GM23248 (cell line): ENCODE results near the gene ETS1. TPM values are rescaled to one million over a fixed set of nuclear protein-coding genes. Genes with fewer than 3 reads are reported as not detected.

ENCODE experiments used
- DNase-seq: peaks from one replicate; pipeline ENCODE4 v3.0.0-alpha.2; 2015
- H2AFZ ChIP-seq: fragments of 200-600 bp; sonication (generic); 2 replicates; pipeline ENCODE4 v1.6.1; 2016; ENCODE audit warnings: antibody characterized with exemption
- H3F3A ChIP-seq: fragments of 200-600 bp; sonication (generic); 2 replicates; pipeline ENCODE4 v1.6.1; 2016; ENCODE audit warnings: mild to moderate bottlenecking, antibody characterized with exemption, mixed run types; ENCODE audit not compliant: insufficient read depth
- H3K27ac ChIP-seq: fragments of 200-600 bp; sonication (generic); 2 replicates; pipeline ENCODE4 v1.5.1; 2016; ENCODE audit warnings: mild to moderate bottlenecking
- H3K27me3 ChIP-seq: fragments of 200-600 bp; sonication (generic); replicated peaks from 2 replicates; pipeline ENCODE4 v1.6.1; 2016; ENCODE audit warnings: mild to moderate bottlenecking; ENCODE audit not compliant: insufficient read depth
- H3K36me3 ChIP-seq: fragments of 200-600 bp; sonication (generic); 2 replicates; pipeline ENCODE4 v1.6.1; 2016; ENCODE audit warnings: low read depth, mild to moderate bottlenecking
- H3K4me1 ChIP-seq: fragments of 200-600 bp; sonication (generic); 2 replicates; pipeline ENCODE4 v1.6.1; 2016; ENCODE audit warnings: mild to moderate bottlenecking; ENCODE audit not compliant: insufficient read depth
- H3K4me2 ChIP-seq: fragments of 200-600 bp; sonication (generic); one replicate; pipeline ENCODE4 v1.6.1; 2016; ENCODE audit warnings: mild to moderate bottlenecking; ENCODE audit not compliant: unreplicated experiment
- H3K4me3 ChIP-seq: fragments of 200-600 bp; sonication (generic); 2 replicates; pipeline ENCODE4 v1.5.1; 2016; ENCODE audit warnings: mild to moderate bottlenecking
- H3K79me2 ChIP-seq: fragments of 200-600 bp; sonication (generic); 2 replicates; pipeline ENCODE4 v1.6.1; 2016; ENCODE audit warnings: mild to moderate bottlenecking; ENCODE audit not compliant: insufficient read depth
- H3K9ac ChIP-seq: fragments of 200-600 bp; sonication (generic); 2 replicates; pipeline ENCODE4 v1.6.1; 2016; ENCODE audit warnings: mild to moderate bottlenecking
- H3K9me2 ChIP-seq: fragments of 200-600 bp; sonication (generic); 2 replicates; pipeline ENCODE4 v1.6.1; 2016; ENCODE audit warnings: mixed run types, mild to moderate bottlenecking, moderate library complexity; ENCODE audit not compliant: insufficient read depth
- H3K9me3 ChIP-seq: fragments of 200-600 bp; sonication (generic); one replicate; pipeline ENCODE4 v1.6.1; 2017; ENCODE audit warnings: low read depth
- H4K20me1 ChIP-seq: fragments of 200-600 bp; sonication (generic); 2 replicates; pipeline ENCODE4 v1.6.0; 2016; ENCODE audit not compliant: insufficient read depth
- EZH2 ChIP-seq: fragments of 200-600 bp; sonication (generic); IDR thresholded peaks from 2 replicates; pipeline ENCODE4 v1.6.1; 2018; ENCODE audit warnings: antibody characterized with exemption, mild to moderate bottlenecking; ENCODE audit not compliant: insufficient read depth, poor library complexity, severe bottlenecking
- EZH2phosphoT487 ChIP-seq: fragments of 200-600 bp; sonication (generic); IDR thresholded peaks from 2 replicates; pipeline ENCODE4 v1.6.1; 2018; ENCODE audit warnings: antibody characterized with exemption, moderate library complexity, mild to moderate bottlenecking, low read depth; ENCODE audit not compliant: insufficient read depth
- WGBS, 2 experiments: methylation state at CpG; one replicate each; pipeline ENCODE4 v1.1.6; 2015 to 2017; ENCODE audit warnings: low lambda C conversion rate in 2 of 2, low coverage in 1 of 2; ENCODE audit errors: missing lambda C conversion rate in 2 of 2; 5-methylcytosine and 5-hydroxymethylcytosine counted together
- in situ Hi-C: fragments of 300-500 bp; cut with MboI; formaldehyde crosslinking; loops from 2 replicates; pipeline ENCODE4 v1.15.0; 2020
- polyA plus RNA-seq: library from polyadenylated mRNA; unstranded; fragments of >200 nt; fragmentation: Nextera tagmentation; extraction: Ambion mirVana; gene quantifications from 2 replicates; pipeline ENCODE4 v1.2.1, GENCODE V29; 2016
- total RNA-seq: library from RNA; depleted of rRNA; stranded (reverse); fragments of >200 nt; shearing (Covaris generic); gene quantifications from 2 replicates; pipeline ENCODE4 v1.2.3, GENCODE V29; 2014

The ETS1 gene
- total and polyA plus RNA-seq, 2 experiments from 2014 or later: 19.9 to 61.0 TPM

GRCh38 chr11:128536506-128536905 lies 50.9 kb downstream of the ETS1 start:
- no peaks in the 10 kb centered on the region for H3K4me1 ChIP-seq
- H3K4me3 ChIP-seq: no peak overlapping the region
- H3K9me2 ChIP-seq: no peaks in the 10 kb centered on the region
- no peak overlapping the region for H3K9ac ChIP-seq
- no peaks in the 10 kb centered on the region for H3K36me3 ChIP-seq
- H3K4me2 ChIP-seq: no peak overlapping the region
- DNase-seq: no peak
- H4K20me1 ChIP-seq: no peaks in the 10 kb centered on the region
- no peaks in the 10 kb centered on the region for H3F3A ChIP-seq
- no peaks in the 10 kb centered on the region for H3K9me3 ChIP-seq
- no peaks in the 10 kb centered on the region for H3K27me3 ChIP-seq
- H2AFZ ChIP-seq: no peak overlapping the region
- no peak overlapping the region for H3K27ac ChIP-seq
- in situ Hi-C loops: no loop called here
- no peaks in the 10 kb centered on the region for H3K79me2 ChIP-seq
- WGBS, 2 experiments: 95 to 100% methylated on average over 1 of the region's 1 CpG
- TF ChIP-seq EZH2phosphoT487: no peak
- TF ChIP-seq EZH2: no peak

DNA sequence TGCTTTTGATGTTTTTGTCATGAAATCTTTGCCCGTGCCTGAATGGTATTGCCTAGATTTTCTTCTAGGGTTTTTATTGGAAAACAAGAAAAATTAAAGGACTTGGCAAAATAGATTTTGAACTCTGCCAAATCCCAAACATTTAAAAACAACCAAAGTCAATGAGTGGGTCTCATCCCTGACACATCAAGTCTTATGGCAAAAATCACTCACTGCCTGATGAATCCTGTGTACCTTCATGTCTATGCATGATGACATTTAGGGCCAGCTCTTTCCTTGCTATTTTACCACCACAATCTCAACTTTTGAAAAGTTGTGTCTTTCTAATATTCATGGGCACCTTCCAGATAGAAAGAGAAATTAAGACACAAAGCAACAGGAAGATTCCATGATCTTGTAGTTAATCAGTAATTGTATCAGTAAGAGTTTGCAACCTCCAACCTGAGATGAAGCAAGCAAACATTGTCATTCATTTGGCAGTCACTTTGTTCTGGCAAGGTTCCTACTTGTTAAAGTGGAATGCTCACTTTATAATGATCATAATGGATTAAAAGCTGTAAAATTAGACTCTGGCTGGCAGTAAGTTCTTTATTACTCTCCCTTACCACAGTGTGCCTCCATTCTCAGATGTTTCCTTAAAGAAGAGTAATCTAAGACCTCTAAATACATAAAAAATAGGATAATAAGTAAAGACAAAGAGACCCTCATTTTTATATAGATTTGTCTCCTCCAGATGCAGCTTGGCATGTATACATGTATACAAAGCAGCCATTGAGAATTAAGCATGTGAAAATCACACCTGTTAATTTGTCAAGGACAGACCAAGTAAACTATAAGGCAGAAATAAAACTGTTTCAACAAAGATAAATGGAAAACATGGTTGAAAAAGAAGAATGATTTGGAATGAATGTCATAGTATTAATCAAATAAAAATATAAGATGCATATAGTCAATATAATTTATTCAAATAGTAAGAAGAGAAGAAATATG lies 51.6 kb downstream of the ETS1 start:
- TF ChIP-seq EZH2phosphoT487: no peak
- TF ChIP-seq EZH2: no peak
- Histone ChIP-seq H3K9me2 (no peaks in the 10 kb centered on the region), H2AFZ (no peak overlapping the region), H3K27ac (no peak overlapping the region), H3K4me2 (no peak overlapping the region), H4K20me1 (no peaks in the 10 kb centered on the region), H3K9ac (no peak overlapping the region), H3K36me3 (no peaks in the 10 kb centered on the region), H3K9me3 (no peaks in the 10 kb centered on the region), H3K27me3 (no peaks in the 10 kb centered on the region), H3K79me2 (no peaks in the 10 kb centered on the region), H3K4me1 (peaks cover under 1% of the 10 kb centered on the region), H3F3A (peaks cover 7% of the 10 kb centered on the region), H3K4me3 (no peak overlapping the region)
- no peak for DNase-seq
- WGBS, 2 experiments: 50 to 60% methylated on average over 1 of the region's 1 CpG
- in situ Hi-C loops: no loop called here

DNA sequence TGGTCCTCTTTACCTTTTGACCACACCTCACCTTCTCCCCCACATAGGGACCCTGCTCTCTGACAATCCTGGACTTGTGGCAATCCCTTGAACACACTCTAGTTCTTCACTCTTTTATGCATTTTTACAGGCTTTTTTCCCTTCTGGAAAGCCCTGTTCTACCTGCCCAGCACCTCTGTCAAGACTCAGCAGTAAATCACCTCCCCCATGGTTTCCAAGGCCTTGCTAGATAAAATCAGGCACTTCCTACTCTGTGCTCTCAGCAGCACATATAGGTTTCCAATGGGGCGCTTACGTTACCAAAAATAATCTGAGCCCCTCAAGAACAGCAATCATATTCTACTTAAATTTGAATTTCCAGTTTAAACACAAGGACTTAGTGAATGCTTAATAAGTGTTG lies 53.9 kb downstream of the ETS1 start:
- H3K9ac ChIP-seq: no peak overlapping the region
- H3K4me1 ChIP-seq: peaks cover 18% of the 10 kb centered on the region
- no peaks in the 10 kb centered on the region for H3K36me3 ChIP-seq
- H3K27me3 ChIP-seq: no peaks in the 10 kb centered on the region
- H3K27ac ChIP-seq: no peak overlapping the region
- H4K20me1 ChIP-seq: no peaks in the 10 kb centered on the region
- TF ChIP-seq EZH2: no peak
- no peak for TF ChIP-seq EZH2phosphoT487
- in situ Hi-C loops: no loop called here
- no peaks in the 10 kb centered on the region for H3K9me3 ChIP-seq
- no peak overlapping the region for H2AFZ ChIP-seq
- no peak overlapping the region for H3K4me2 ChIP-seq
- no peak overlapping the region for H3K4me3 ChIP-seq
- H3F3A ChIP-seq: peaks cover 24% of the 10 kb centered on the region
- no peaks in the 10 kb centered on the region for H3K9me2 ChIP-seq
- H3K79me2 ChIP-seq: no peaks in the 10 kb centered on the region
- 97 to 98% methylated on average over 2 of the region's 2 CpGs for WGBS, 2 experiments
- no peak for DNase-seq

DNA sequence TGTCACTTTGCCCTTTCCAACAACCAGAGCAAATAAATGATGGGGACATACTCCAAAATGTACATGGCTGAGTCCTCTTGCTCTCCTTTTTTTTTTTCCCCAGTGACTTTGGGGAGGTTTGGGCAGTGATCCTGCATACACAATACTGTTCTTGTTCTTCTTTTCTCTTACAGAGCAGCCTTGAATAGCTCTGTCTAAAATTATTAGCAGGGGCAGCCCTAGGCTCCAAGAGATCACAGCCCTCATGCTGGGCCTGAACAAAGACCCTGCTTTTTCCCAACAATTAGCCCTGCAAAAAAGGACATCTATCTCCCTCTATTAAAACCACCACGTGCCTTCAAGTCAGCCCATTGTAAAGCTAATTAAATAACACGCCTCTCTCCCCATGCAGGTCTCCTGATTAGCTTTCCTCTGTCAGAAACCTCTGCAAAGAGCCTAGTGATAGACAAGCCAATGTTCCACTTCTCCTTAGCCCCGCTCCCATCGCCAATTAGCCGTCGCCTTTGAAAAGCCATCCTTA lies 54.7 kb downstream of the ETS1 start:
- 87 to 89% methylated on average over 6 of the region's 6 CpGs for WGBS, 2 experiments
- Histone ChIP-seq H3K4me1 (peaks cover 18% of the 10 kb centered on the region), H3K9me2 (no peaks in the 10 kb centered on the region), H3F3A (peaks cover 24% of the 10 kb centered on the region), H3K36me3 (no peaks in the 10 kb centered on the region), H3K79me2 (no peaks in the 10 kb centered on the region), H3K27me3 (no peaks in the 10 kb centered on the region), H3K9ac (no peak overlapping the region), H2AFZ (no peak overlapping the region), H3K27ac (no peak overlapping the region), H3K4me3 (no peak overlapping the region), H3K4me2 (no peak overlapping the region), H3K9me3 (no peaks in the 10 kb centered on the region), H4K20me1 (no peaks in the 10 kb centered on the region)
- in situ Hi-C loops: no loop called here
- TF ChIP-seq EZH2 (no peak), EZH2phosphoT487 (no peak)
- no peak for DNase-seq
